Stimulated activated CD8-positive, alpha-beta memory T cell treated with anti-CD3 and anti-CD28 coated beads, Interleukin-12 subunit alpha, Interleukin-12 subunit beta, amount 100 ng/mL, for 24 hours (primary cell): ENCODE measurements around the gene PCID2.

Experiments
- DNase-seq: peaks from one replicate; pipeline ENCODE4 v3.0.0-alpha.2; 2020; ENCODE audit errors: extremely low read depth

Gene PCID2

GRCh38 chr13:113219256-113219940, 10.9 kb upstream of the PCID2 start:
- no peak for DNase-seq

- no peak for DNase-seq
Observed at GRCh38 chr13:113218586-113218985, 10.1 kb upstream of the PCID2 start.

GRCh38 chr13:113216254-113217048, 8.0 kb upstream of the PCID2 start:
- no peak for DNase-seq

- DNase-seq: no peak
Observed at GRCh38 chr13:113211774-113212173, 3.3 kb upstream of the PCID2 start.

- no peak for DNase-seq
Observed at GRCh38 chr13:113210833-113211232, 2.4 kb upstream of the PCID2 start.

GRCh38 chr13:113209759-113210421, 1.4 kb upstream of the PCID2 start:
- DNase-seq: peak; percentile 39

GRCh38 chr13:113209336-113209758, 878 bp upstream of the PCID2 start, which contains the start of gene CUL4A:
TSS of gene CUL4A (plus strand) at chr13:113209613. CDS start at chr13:113209628, 15 bp downstream.
- peak; percentile 42 for DNase-seq

GRCh38 chr13:113207890-113208420, 514 bp downstream of the PCID2 start:
- no peak for DNase-seq

- no peak for DNase-seq
Observed at GRCh38 chr13:113207460-113207859, 1.0 kb downstream of the PCID2 start.

GRCh38 chr13:113205428-113205931, 3.0 kb downstream of the PCID2 start:
- DNase-seq: no peak

GRCh38 chr13:113204378-113204734, 4.1 kb downstream of the PCID2 start:
- no peak for DNase-seq

- DNase-seq: no peak
Observed at GRCh38 chr13:113203507-113204377, 4.7 kb downstream of the PCID2 start.

GRCh38 chr13:113202912-113203311, 5.6 kb downstream of the PCID2 start:
- no peak for DNase-seq

GRCh38 chr13:113201815-113202214, 6.7 kb downstream of the PCID2 start:
- no peak for DNase-seq

- no peak for DNase-seq
Observed at GRCh38 chr13:113196970-113197737, 11.3 kb downstream of the PCID2 start.

GRCh38 chr13:113195360-113195759, 13.1 kb downstream of the PCID2 start:
- DNase-seq: no peak

GRCh38 chr13:113192902-113193301, 15.6 kb downstream of the PCID2 start:
- DNase-seq: no peak

- DNase-seq: no peak
Observed at GRCh38 chr13:113192279-113192678, 16.2 kb downstream of the PCID2 start.

GRCh38 chr13:113190181-113190580, 18.3 kb downstream of the PCID2 start:
- no peak for DNase-seq

GRCh38 chr13:113187883-113188665, 20.4 kb downstream of the PCID2 start:
- no peak for DNase-seq
